H1 (cell line): Measurements from ENCODE around the gene MROH2A. TPM values are rescaled to one million over a fixed set of nuclear protein-coding genes. Genes with fewer than 3 reads are reported as not detected.

Source experiments
- CTCF ChIA-PET: fragments of 300-600 bp; sonication (Branson Sonifier 250); formaldehyde crosslinking; loops from one replicate; lab custom pipeline; 2021; ENCODE audit not compliant: partially characterized antibody; lab: Charles Lee
- POLR2A ChIA-PET: fragments of 300-600 bp; sonication (Branson Sonifier 250); formaldehyde crosslinking; loops from one replicate; lab custom pipeline; 2021; ENCODE audit warnings: inconsistent platforms; ENCODE audit not compliant: partially characterized antibody; lab: Charles Lee
- DNase-seq, 2 experiments: peaks; one replicate each; pipeline versions ENCODE4 v3.0.0 to v3.0.0-alpha.2; 2010 to 2022; ENCODE audit warnings: low spot score in 2 of 2, low read depth in 1 of 2, mixed read lengths in 1 of 2
- FAIRE-seq: peaks from 2 replicates; lab custom pipeline; 2011; peaks lifted over from hg19 to GRCh38; lab: Jason Lieb, UNC
- H2AFZ ChIP-seq: 2 replicates; pipeline ENCODE4 v1.8.1; 2012; ENCODE audit warnings: low read length, inconsistent platforms
- H2AK5ac ChIP-seq: 2 replicates; pipeline ENCODE4 v1.6.1; 2013; ENCODE audit warnings: low read depth, low read length
- H2BK120ac ChIP-seq: replicated peaks from 2 replicates; pipeline ENCODE3; 2013; ENCODE audit warnings: low read depth, low read length, inconsistent platforms
- H2BK12ac ChIP-seq: 2 replicates; pipeline ENCODE4 v1.6.1; 2013; ENCODE audit warnings: low read depth, low read length
- H2BK15ac ChIP-seq: 2 replicates; pipeline ENCODE4 v1.6.1; 2013; ENCODE audit warnings: low read length
- H2BK20ac ChIP-seq: 2 replicates; pipeline ENCODE4 v1.6.1; 2013; ENCODE audit warnings: low read length
- H2BK5ac ChIP-seq: 2 replicates; pipeline ENCODE4 v1.6.1; 2013; ENCODE audit warnings: low read depth, low read length
- H3K14ac ChIP-seq: 2 replicates; pipeline ENCODE4 v1.6.1; 2013; ENCODE audit warnings: inconsistent platforms; ENCODE audit not compliant: insufficient read length
- H3K18ac ChIP-seq: 2 replicates; pipeline ENCODE4 v1.6.1; 2013; ENCODE audit warnings: low read length; ENCODE audit errors: extremely low read depth
- H3K23ac ChIP-seq: 2 replicates; pipeline ENCODE4 v1.6.1; 2013; ENCODE audit warnings: inconsistent platforms; ENCODE audit not compliant: insufficient read length
- H3K23me2 ChIP-seq: 2 replicates; pipeline ENCODE4 v1.6.1; 2013; ENCODE audit warnings: low read depth, low read length
- H3K27ac ChIP-seq: 2 replicates; pipeline ENCODE4 v1.6.1; 2011; ENCODE audit warnings: low read depth, low read length, inconsistent platforms
- H3K27me3 ChIP-seq, 4 experiments: replicated peaks in 1 of 4; 1 replicate in 1 of 4; 2 replicates in 3 of 4; pipeline versions ENCODE4 v1.6.1 to v1.8.1; 2011 to 2013; ENCODE audit warnings: low read length in 3 of 4, mild to moderate bottlenecking in 3 of 4, inconsistent platforms in 2 of 4, mixed read lengths in 2 of 4, moderate library complexity in 1 of 4; ENCODE audit not compliant: control insufficient read depth in 3 of 4, insufficient read depth in 3 of 4; ENCODE audit errors: extremely low read depth in 1 of 4
- H3K36me3 ChIP-seq, 4 experiments: 2 replicates each; pipeline versions ENCODE4 v1.6.1 to v1.8.1; 2011 to 2013; ENCODE audit warnings: mild to moderate bottlenecking in 4 of 4, low read length in 3 of 4, moderate library complexity in 2 of 4, control low read depth in 1 of 4, inconsistent platforms in 1 of 4; ENCODE audit not compliant: insufficient read depth in 4 of 4, control insufficient read depth in 2 of 4
- H3K4ac ChIP-seq: replicated peaks from 2 replicates; pipeline ENCODE3; 2013; ENCODE audit warnings: low read length, low read depth, mixed read lengths, inconsistent platforms; ENCODE audit not compliant: insufficient read length
- H3K4me1 ChIP-seq, 4 experiments: replicated peaks in 1 of 4; 1 replicate in 1 of 4; 2 replicates in 3 of 4; pipeline versions ENCODE4 v1.6.1 to v1.8.1; 2011 to 2013; ENCODE audit warnings: low read length in 3 of 4, inconsistent platforms in 2 of 4, mixed read lengths in 1 of 4; ENCODE audit not compliant: insufficient read depth in 4 of 4, control insufficient read depth in 3 of 4
- H3K4me2 ChIP-seq, 2 experiments: 2 replicates each; pipeline versions ENCODE4 v1.6.1 to v1.8.1; 2011 to 2013; ENCODE audit warnings: low read depth in 2 of 2, low read length in 2 of 2, control low read depth in 1 of 2, inconsistent platforms in 1 of 2, mild to moderate bottlenecking in 1 of 2; ENCODE audit not compliant: insufficient read depth in 1 of 2
- H3K4me3 ChIP-seq, 4 experiments: fragments of 200-600, 300-600 bp in 1 of 4; sonication (generic), shearing (Covaris generic), sonication (Bioruptor Twin) in 1 of 4; 2 replicates each; pipeline versions ENCODE4 v1.5.1 to v1.8.1; 2011 to 2016; ENCODE audit warnings: low read length in 4 of 4, low read depth in 3 of 4, control low read depth in 2 of 4, inconsistent platforms in 2 of 4, mild to moderate bottlenecking in 2 of 4, mixed read lengths in 1 of 4, moderate library complexity in 1 of 4; ENCODE audit not compliant: insufficient read depth in 2 of 4; ENCODE audit errors: extremely low read depth in 1 of 4
- H3K56ac ChIP-seq: replicated peaks from 2 replicates; pipeline ENCODE3; 2013; ENCODE audit warnings: low read depth, mild to moderate bottlenecking, mixed read lengths, low read length, inconsistent platforms; ENCODE audit not compliant: insufficient read length
- H3K79me1 ChIP-seq: 2 replicates; pipeline ENCODE4 v1.6.1; 2013; ENCODE audit warnings: low read depth, low read length, control low read depth
- H3K79me2 ChIP-seq, 2 experiments: 2 replicates each; pipeline versions ENCODE4 v1.6.1 to v1.8.1; 2012 to 2013; ENCODE audit warnings: low read length in 2 of 2, mild to moderate bottlenecking in 2 of 2, inconsistent platforms in 1 of 2; ENCODE audit not compliant: insufficient read depth in 2 of 2, control insufficient read depth in 1 of 2
- H3K9ac ChIP-seq, 4 experiments: replicated peaks in 1 of 4; 1 replicate in 1 of 4; 2 replicates in 3 of 4; pipeline versions ENCODE4 v1.6.1 to v1.8.1; 2011 to 2013; ENCODE audit warnings: low read depth in 3 of 4, low read length in 3 of 4, control low read depth in 2 of 4, mild to moderate bottlenecking in 2 of 4, moderate library complexity in 2 of 4, inconsistent platforms in 1 of 4; ENCODE audit errors: extremely low read depth in 1 of 4
- H3K9me3 ChIP-seq, 2 experiments: 2 replicates each; pipeline versions ENCODE4 v1.6.1 to v1.8.1; 2012 to 2013; ENCODE audit warnings: mild to moderate bottlenecking in 2 of 2, moderate library complexity in 2 of 2, control low read depth in 1 of 2, inconsistent platforms in 1 of 2, low read depth in 1 of 2, low read length in 1 of 2, mixed read lengths in 1 of 2; ENCODE audit not compliant: insufficient read depth in 2 of 2
- H4K20me1 ChIP-seq, 2 experiments: replicated peaks in 1 of 2; 2 replicates each; pipeline versions ENCODE3 to v1.8.1; 2011 to 2013; ENCODE audit warnings: inconsistent platforms in 2 of 2, low read length in 2 of 2, mild to moderate bottlenecking in 1 of 2; ENCODE audit not compliant: insufficient read depth in 2 of 2, control insufficient read depth in 1 of 2
- H4K5ac ChIP-seq: 2 replicates; pipeline ENCODE4 v1.6.1; 2013; ENCODE audit warnings: low read length, low read depth, mixed read lengths, inconsistent platforms; ENCODE audit not compliant: insufficient read length
- H4K8ac ChIP-seq: 2 replicates; pipeline ENCODE4 v1.8.0; 2013; ENCODE audit warnings: mild to moderate bottlenecking, moderate library complexity, low read length, inconsistent platforms; ENCODE audit not compliant: insufficient read depth; ENCODE audit errors: extremely low read depth
- H4K91ac ChIP-seq: replicated peaks from 2 replicates; pipeline ENCODE3; 2013; ENCODE audit warnings: low read length, mixed read lengths, inconsistent platforms; ENCODE audit not compliant: insufficient read length
- ASH2L ChIP-seq: fragments of 200-600, 300-600 bp; sonication (generic); IDR thresholded peaks from one replicate; pipeline ENCODE4 v1.7.1; 2017; ENCODE audit warnings: low read length
- EGR1 ChIP-seq: IDR thresholded peaks from 2 replicates; pipeline ENCODE4 v1.6.1; 2011; ENCODE audit warnings: low read depth, low read length, borderline replicate concordance
- GABPA ChIP-seq: IDR thresholded peaks from 2 replicates; pipeline ENCODE4 v1.6.1; 2011; ENCODE audit warnings: mild to moderate bottlenecking, low read length, moderate library complexity, borderline replicate concordance; ENCODE audit not compliant: insufficient read depth
- MAX ChIP-seq: IDR thresholded peaks from 2 replicates; pipeline ENCODE4 v1.6.1; 2012; ENCODE audit warnings: inconsistent platforms
- POLR2AphosphoS5 ChIP-seq: IDR thresholded peaks from 2 replicates; pipeline ENCODE4 v1.6.1; 2011; ENCODE audit warnings: low read depth, low read length
- POU5F1 ChIP-seq: IDR thresholded peaks from 2 replicates; pipeline ENCODE4 v1.6.1; 2011; ENCODE audit warnings: low read depth, mild to moderate bottlenecking, low read length, moderate library complexity
- RBBP5 ChIP-seq: IDR thresholded peaks from 2 replicates; pipeline ENCODE4 v1.7.1; 2012; ENCODE audit warnings: low read depth, mild to moderate bottlenecking, inconsistent platforms, low read length, moderate library complexity, borderline replicate concordance
- RNF2 ChIP-seq: fragments of 200-900, 300-1000 bp; sonication (generic); IDR thresholded peaks from 2 replicates; pipeline ENCODE4 v1.7.1; 2016; ENCODE audit warnings: borderline replicate concordance, low read depth, mild to moderate bottlenecking, antibody characterized with exemption, low read length; ENCODE audit not compliant: poor library complexity, severe bottlenecking; ENCODE audit errors: missing control alignments
- RXRA ChIP-seq: IDR thresholded peaks from 2 replicates; pipeline ENCODE4 v1.6.1; 2011; ENCODE audit warnings: low read depth, mild to moderate bottlenecking, low read length, moderate library complexity; ENCODE audit not compliant: insufficient read depth
- TCF12 ChIP-seq: IDR thresholded peaks from 2 replicates; pipeline ENCODE4 v1.6.1; 2011; ENCODE audit warnings: low read depth, mild to moderate bottlenecking, low read length
- ZNF274 ChIP-seq: IDR thresholded peaks from 2 replicates; pipeline ENCODE4 v1.7.0; 2012; ENCODE audit warnings: low read length, borderline replicate concordance; ENCODE audit errors: extremely low read depth
- WGBS, 2 experiments: shearing (Covaris generic) in 1 of 2; methylation state at CpG; one replicate each; pipeline versions ENCODE4 v1.1.6 to v1.1.7; 2013 to 2015; ENCODE audit warnings: low lambda C conversion rate in 2 of 2, mixed read lengths in 2 of 2, inconsistent platforms in 1 of 2, low coverage in 1 of 2, missing lambda C conversion rate in 1 of 2; ENCODE audit not compliant: insufficient replicate concordance in 2 of 2, insufficient coverage in 1 of 2, insufficient read length in 1 of 2; ENCODE audit errors: extremely low coverage in 1 of 2, missing lambda C conversion rate in 1 of 2; 5-methylcytosine and 5-hydroxymethylcytosine counted together
- polyA plus RNA-seq, 7 experiments: library from polyadenylated mRNA; depleted of rRNA in 3 of 7; stranded (reverse) in 5 of 7; unstranded in 2 of 7; fragments of >200 nt in 5 of 7; fragments of 200-250 nt in 2 of 7; gene quantifications; 1 replicate in 5 of 7; 2 replicates in 1 of 7; 4 replicates in 1 of 7; pipeline versions ENCODE4 v1.2.1 to v1.2.3, GENCODE V29; 2011 to 2013; ENCODE audit warnings: missing spikeins in 2 of 7, mixed read lengths in 2 of 7
- total RNA-seq: library from RNA; stranded (reverse); fragmentation: NEBNext Ultra II Directional; extraction: Animal tissue kit (Norgen Biotek cat#: 25700); gene quantifications from 2 replicates; pipeline ENCODE4 v1.2.1, GENCODE V29; 2021

Gene MROH2A
- total and polyA plus RNA-seq, 2 of the 8 experiments (the other 6 are each of a cell fraction or from before 2014, with no cell fraction given), result not detected

- H4K20me1 ChIP-seq, result peaks cover 21 to 22% of the 10 kb centered on the region in 2 experiments
- no peak overlapping the region for H2BK12ac ChIP-seq
- no peaks in the 10 kb centered on the region for H3K23me2 ChIP-seq
- peaks cover 0 to 40% of the 10 kb centered on the region in 2 experiments; a peak in 2 of 4 replicates for H3K79me2 ChIP-seq
- no peak overlapping the region for H2BK20ac ChIP-seq
- H3K27me3 ChIP-seq, result no peaks in the 10 kb centered on the region
- POLR2A ChIA-PET, result interaction anchor here (0.8 to 1.2 kb wide), 2 partner anchors 13 to 16 kb away, joined by 3 read pairs; no protein-coding TSS in a partner anchor
- no peak overlapping the region for H3K4ac ChIP-seq
- no peaks in the 10 kb centered on the region for H3K4me1 ChIP-seq
- H3K23ac ChIP-seq, result no peak overlapping the region
- H3K9ac ChIP-seq, result no peak overlapping the region
- H3K4me3 ChIP-seq, result no peak overlapping the region
- DNase-seq, result no peak
- WGBS, 2 experiments, result 94% methylated on average over 14 of the region's 14 CpGs; no CpG with 5 or more reads in 1 of the 2 experiments
- no peak overlapping the region for H3K4me2 ChIP-seq
- H3K79me1 ChIP-seq, result peaks cover 7% of the 10 kb centered on the region; the same call in 1 of the 2 replicates
- no peak overlapping the region for H2AK5ac ChIP-seq
- no peak overlapping the region for H2BK120ac ChIP-seq
- peaks cover 20 to 60% (median 43%) of the 10 kb centered on the region in 4 experiments for H3K36me3 ChIP-seq
- no peak overlapping the region for H3K56ac ChIP-seq
- H3K9me3 ChIP-seq, result no peaks in the 10 kb centered on the region
- no peak overlapping the region; the same call in 1 of the 2 replicates for H4K8ac ChIP-seq
- H4K91ac ChIP-seq, result no peak overlapping the region
- no peak overlapping the region for H3K18ac ChIP-seq
- no peak overlapping the region for H2AFZ ChIP-seq
- FAIRE-seq, result no peak
- no peak overlapping the region for H3K14ac ChIP-seq
- H4K5ac ChIP-seq, result no peak overlapping the region
- H2BK15ac ChIP-seq, result no peak overlapping the region
- no peak overlapping the region for H2BK5ac ChIP-seq
- CTCF ChIA-PET, result interaction anchor here (0.5 to 0.8 kb wide), 2 partner anchors 125 to 1663 kb away, joined by 3 to 4 read pairs; no protein-coding TSS in a partner anchor
- no peak overlapping the region for H3K27ac ChIP-seq
- no peak for TF ChIP-seq GABPA
- TF ChIP-seq POU5F1, result no peak
- no peak for TF ChIP-seq ZNF274
- no peak for TF ChIP-seq ASH2L
- TF ChIP-seq POLR2AphosphoS5, result no peak
- TF ChIP-seq RNF2, result no peak
- no peak for TF ChIP-seq MAX
- TF ChIP-seq EGR1, result no peak
- no peak for TF ChIP-seq RBBP5
- TF ChIP-seq RXRA, result no peak
- TF ChIP-seq TCF12, result no peak
Observed at GRCh38 chr2:233835230-233836186, 57.4 kb downstream of the MROH2A start.
